ENCODE measurements around the gene XIRP2.

Gene XIRP2

DNA sequence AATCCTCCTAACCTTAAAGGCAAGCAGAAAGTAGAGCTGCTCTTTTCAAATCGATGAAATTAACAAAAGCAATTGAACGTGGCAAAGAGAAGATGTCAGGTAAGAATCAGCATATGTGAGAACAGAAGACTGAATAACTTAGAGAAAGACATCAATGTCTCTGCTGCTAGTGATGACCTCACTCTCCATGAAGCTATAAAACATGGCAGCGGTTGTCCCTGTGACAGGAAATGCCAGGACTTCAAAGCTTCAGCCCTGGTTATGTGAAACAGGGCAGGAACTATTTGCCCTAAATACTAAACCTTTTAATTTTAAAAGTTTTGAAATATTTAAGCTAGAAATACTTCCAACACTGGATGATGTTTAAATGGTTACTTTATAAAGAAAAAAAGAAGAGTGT, 383.7 kb downstream of the XIRP2 start:
- no CpG with 5 or more reads among the region's 3 CpGs for WGBS (ENCODE audit: insufficient coverage, insufficient read length)

DNA sequence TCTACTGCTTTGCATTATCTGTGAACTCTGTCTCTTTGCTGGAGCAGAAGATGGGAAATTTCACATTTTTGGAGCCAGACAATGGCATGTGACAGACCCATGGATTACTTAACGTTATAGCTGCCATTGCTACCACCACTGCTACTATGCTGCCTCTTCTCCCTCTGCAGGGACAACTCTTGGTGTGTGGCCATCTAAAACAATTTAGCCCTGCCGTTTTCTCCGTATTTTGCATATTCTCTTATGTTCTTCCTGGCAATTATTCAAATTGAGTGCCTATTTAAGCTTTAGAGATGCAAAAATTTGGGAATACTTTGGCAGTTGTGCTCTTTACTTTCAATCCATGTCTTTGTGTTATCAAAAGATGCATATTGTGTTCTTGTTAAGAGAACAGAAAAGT, 386.8 kb downstream of the XIRP2 start:
- DNase-seq (ENCODE audit: low read depth, low spot score): no peak
- no peak overlapping the region for H3K4me3 ChIP-seq (ENCODE audit: low read length)
- WGBS (ENCODE audit: insufficient coverage, insufficient read length): no CpG with 5 or more reads among the region's 3 CpGs
- H3K27me3 ChIP-seq (ENCODE audit: control insufficient read depth, insufficient read depth, low read length): no peaks in the 10 kb centered on the region
- H3K36me3 ChIP-seq (ENCODE audit: control insufficient read depth, insufficient read depth, low read length): no peaks in the 10 kb centered on the region
- H3K27ac ChIP-seq (ENCODE audit: low read length): no peak overlapping the region
- H3K9me3 ChIP-seq (ENCODE audit: control insufficient read depth, insufficient read depth, low read length): no peaks in the 10 kb centered on the region
- peaks cover 4% of the 10 kb centered on the region; the same call in 1 of the 2 replicates for H3K4me1 ChIP-seq (ENCODE audit: control insufficient read depth, insufficient read depth, low read length)

More for the DNA sequence above, 383.7 kb downstream of the XIRP2 start:
- Histone ChIP-seq H3K4me3 (ENCODE audit: low read length) (no peak overlapping the region), H3K36me3 (ENCODE audit: control insufficient read depth, insufficient read depth, low read length) (no peaks in the 10 kb centered on the region), H3K4me1 (ENCODE audit: control insufficient read depth, insufficient read depth, low read length) (peaks cover 4% of the 10 kb centered on the region; the same call in 1 of the 2 replicates), H3K27me3 (ENCODE audit: control insufficient read depth, insufficient read depth, low read length) (no peaks in the 10 kb centered on the region), H3K27ac (ENCODE audit: low read length) (no peak overlapping the region), H3K9me3 (ENCODE audit: control insufficient read depth, insufficient read depth, low read length) (peaks cover 2% of the 10 kb centered on the region)
- DNase-seq (ENCODE audit: low read depth, low spot score): no peak

DNA sequence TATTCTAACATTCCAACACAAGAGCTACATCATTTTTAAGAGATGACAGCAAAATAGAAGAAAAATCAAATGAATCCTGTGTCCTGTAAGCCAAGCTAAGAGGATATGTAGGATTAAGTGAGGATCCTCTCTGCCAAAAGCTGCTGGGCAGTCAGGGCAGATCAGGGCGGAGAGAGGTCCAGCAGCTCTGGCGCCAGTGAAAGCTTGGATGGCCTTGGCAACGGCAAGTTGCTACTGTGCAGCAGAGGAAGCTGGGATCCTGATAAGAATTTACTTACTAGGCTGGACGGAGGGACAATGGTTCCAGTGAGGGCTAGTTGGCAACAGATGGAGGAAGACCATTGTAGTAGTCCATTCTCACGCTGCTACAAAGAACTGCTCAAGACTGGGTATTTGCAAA, 391.5 kb downstream of the XIRP2 start:
- Histone ChIP-seq H3K4me3 (ENCODE audit: low read length) (no peak overlapping the region), H3K4me1 (ENCODE audit: control insufficient read depth, insufficient read depth, low read length) (no peaks in the 10 kb centered on the region; the same call in 1 of the 2 replicates), H3K27me3 (ENCODE audit: control insufficient read depth, insufficient read depth, low read length) (no peaks in the 10 kb centered on the region), H3K27ac (ENCODE audit: low read length) (no peak overlapping the region), H3K36me3 (ENCODE audit: control insufficient read depth, insufficient read depth, low read length) (no peaks in the 10 kb centered on the region; the same call in 1 of the 2 replicates), H3K9me3 (ENCODE audit: control insufficient read depth, insufficient read depth, low read length) (no peaks in the 10 kb centered on the region)
- WGBS (ENCODE audit: insufficient coverage, insufficient read length): no CpG with 5 or more reads among the region's 5 CpGs
- DNase-seq (ENCODE audit: low read depth, low spot score): no peak

DNA sequence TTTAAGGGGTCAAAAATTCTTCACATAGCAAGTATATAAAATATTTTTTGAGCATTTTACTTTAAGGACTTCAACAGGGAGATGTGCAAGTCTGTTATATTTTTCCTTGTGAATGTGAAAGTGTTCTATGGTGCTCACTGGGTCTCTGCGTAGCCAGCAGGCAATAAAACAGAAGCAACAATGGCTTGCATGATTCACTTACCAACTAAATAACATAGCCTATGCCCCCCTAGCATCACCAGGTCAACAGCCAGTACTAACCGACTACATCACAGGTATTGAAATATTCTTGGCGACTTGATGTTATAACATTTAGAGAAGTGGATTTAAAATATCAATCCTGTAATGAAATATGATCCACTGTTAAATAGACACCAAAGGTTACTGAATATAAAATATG, 398.9 kb downstream of the XIRP2 start:
- DNase-seq (ENCODE audit: low read depth, low spot score): no peak
- H3K4me1 ChIP-seq (ENCODE audit: control insufficient read depth, insufficient read depth, low read length): 0 out of 2 replicates have a peak, but pooled peaks cover 1% of the 10 kb centered on the region
- H3K36me3 ChIP-seq (ENCODE audit: control insufficient read depth, insufficient read depth, low read length): no peaks in the 10 kb centered on the region; the same call in 1 of the 2 replicates
- H3K27ac ChIP-seq (ENCODE audit: low read length): no peak overlapping the region
- no CpG with 5 or more reads among the region's 3 CpGs for whole genome bisulfite sequencing (ENCODE audit: insufficient coverage, insufficient read length)
- no peaks in the 10 kb centered on the region for H3K9me3 ChIP-seq (ENCODE audit: control insufficient read depth, insufficient read depth, low read length)
- H3K4me3 ChIP-seq (ENCODE audit: low read length): no peak overlapping the region
- no peaks in the 10 kb centered on the region for H3K27me3 ChIP-seq (ENCODE audit: control insufficient read depth, insufficient read depth, low read length)

DNA sequence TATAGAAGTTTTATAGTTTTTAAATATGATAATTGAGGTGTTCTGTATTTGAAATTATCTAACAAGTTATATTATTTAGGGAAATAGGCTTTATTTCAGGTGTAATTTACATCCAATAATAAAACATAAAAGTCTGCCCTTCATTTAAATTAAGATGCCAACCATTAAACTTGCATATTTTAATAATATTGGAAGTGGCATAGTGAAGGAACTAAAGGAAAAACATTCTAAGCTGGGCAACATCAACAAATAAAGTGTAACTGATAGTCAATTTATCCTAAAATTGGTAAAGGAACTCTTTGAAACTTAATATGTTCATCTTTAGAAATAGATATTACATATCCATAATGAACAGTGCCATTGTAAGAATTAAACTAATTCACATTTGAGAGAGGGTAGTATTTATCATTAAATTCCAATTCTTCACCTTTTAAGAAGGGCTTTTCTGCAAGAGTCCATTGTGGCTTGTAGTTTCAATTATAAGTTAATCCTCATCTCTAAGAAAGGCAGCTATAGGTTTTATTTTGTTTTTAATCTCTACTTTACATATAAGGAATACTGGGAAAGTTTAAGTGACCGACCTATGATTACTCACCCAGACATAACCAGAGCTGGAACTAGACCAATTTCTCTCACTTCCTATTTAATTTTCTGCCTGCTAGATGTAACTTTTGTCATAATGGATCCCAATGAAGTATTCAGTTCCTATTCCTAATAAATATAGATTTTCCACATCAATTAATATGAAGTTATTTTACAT, 401.6 kb downstream of the XIRP2 start:
- DNase-seq (ENCODE audit: low read depth, low spot score): no peak
- Histone ChIP-seq H3K4me3 (ENCODE audit: low read length) (no peak overlapping the region), H3K27ac (ENCODE audit: low read length) (no peak overlapping the region), H3K27me3 (ENCODE audit: control insufficient read depth, insufficient read depth, low read length) (no peaks in the 10 kb centered on the region), H3K4me1 (ENCODE audit: control insufficient read depth, insufficient read depth, low read length) (0 out of 2 replicates have a peak, but pooled peaks cover 1% of the 10 kb centered on the region), H3K36me3 (ENCODE audit: control insufficient read depth, insufficient read depth, low read length) (no peaks in the 10 kb centered on the region), H3K9me3 (ENCODE audit: control insufficient read depth, insufficient read depth, low read length) (no peaks in the 10 kb centered on the region)
- no CpG with 5 or more reads among the region's 1 CpG for WGBS (ENCODE audit: insufficient coverage, insufficient read length)

DNA sequence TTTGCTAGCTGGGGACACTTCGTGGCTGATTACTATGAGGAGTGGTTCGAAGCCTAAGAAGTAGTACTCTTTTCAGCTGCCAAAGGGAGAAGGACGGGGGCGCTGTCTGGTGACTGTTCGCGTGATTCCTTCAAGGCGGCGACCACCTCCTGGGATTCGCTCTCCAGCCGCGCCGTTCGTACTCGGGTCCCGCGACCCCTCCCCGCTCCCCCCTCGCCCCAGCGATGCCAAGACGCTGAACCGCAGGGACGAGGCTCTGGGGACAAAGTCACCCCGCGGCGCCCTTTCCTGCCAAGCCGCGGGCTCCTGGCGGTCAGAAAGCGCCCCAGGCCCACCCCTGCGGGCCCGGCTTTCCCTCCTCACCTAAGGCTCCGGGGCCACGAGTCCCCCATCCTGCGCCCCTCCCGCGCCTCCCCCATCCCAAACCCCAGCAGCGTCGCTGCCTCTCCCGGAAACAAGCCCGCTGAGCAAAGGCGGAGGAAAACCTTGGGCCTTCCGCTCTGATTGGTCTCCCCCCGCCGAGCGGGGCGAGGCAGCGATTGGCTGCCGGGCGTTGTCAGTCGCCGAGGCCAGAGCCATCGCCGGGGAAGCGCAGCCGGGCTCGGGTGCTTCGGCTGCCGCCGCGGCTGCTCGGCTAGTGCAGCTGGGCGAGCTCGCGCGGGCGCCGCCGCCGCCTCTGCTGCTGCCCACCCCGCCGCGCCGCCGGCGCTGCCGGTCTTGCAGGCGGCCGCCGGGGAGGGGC, 404.3 kb downstream of the XIRP2 start, which contains the start of gene B3GALT1:
TSS of gene B3GALT1 (plus strand) at position 572 of the 742 bp plus-strand sequence.
- Histone ChIP-seq H3K27me3 (ENCODE audit: control insufficient read depth, insufficient read depth, low read length) (no peaks in the 10 kb centered on the region), H3K4me1 (ENCODE audit: control insufficient read depth, insufficient read depth, low read length) (no peaks in the 10 kb centered on the region), H3K4me3 (ENCODE audit: low read length) (peak within 1 kb of the TSS; percentile 79), H3K27ac (ENCODE audit: low read length) (no peak within 1 kb of the TSS), H3K9me3 (ENCODE audit: control insufficient read depth, insufficient read depth, low read length) (no peaks in the 10 kb centered on the region), H3K36me3 (ENCODE audit: control insufficient read depth, insufficient read depth, low read length) (no peaks in the 10 kb centered on the region)
- peak; percentile 91 for DNase-seq (ENCODE audit: low read depth, low spot score)
- WGBS (ENCODE audit: insufficient coverage, insufficient read length): no CpG with 5 or more reads among the region's 79 CpGs

DNA sequence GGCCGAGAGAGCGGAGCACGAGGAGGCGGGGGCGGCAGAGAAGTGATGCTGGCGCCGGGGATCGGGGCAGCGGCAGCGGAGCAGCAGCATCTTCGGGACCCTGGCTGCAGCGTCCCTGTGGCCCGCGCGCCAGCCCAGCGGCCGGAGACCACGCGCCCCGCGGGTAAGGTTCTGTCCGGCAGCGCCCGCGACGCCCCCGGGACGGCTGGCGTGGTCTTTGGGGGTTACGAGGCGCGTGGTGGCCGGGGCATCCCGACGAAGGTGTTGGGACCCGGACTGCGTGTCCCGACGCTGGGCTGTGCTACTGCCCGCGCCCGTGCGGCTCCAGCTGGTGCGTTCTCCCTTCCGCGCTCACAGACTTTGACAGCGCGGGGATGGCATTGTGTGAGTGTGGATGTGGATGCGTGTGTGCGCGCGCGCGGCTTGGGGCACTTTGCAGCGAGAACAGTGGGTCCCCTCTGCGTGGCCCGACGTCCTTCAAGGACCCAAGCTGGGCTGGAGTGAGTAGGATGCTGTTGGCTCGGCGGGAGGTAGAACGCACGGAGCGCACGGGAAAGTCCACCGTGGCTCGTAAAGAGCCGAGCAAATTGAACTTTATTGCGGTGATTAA, 405.0 kb downstream of the XIRP2 start:
- Histone ChIP-seq H3K36me3 (ENCODE audit: control insufficient read depth, insufficient read depth, low read length) (no peaks in the 10 kb centered on the region), H3K27ac (ENCODE audit: low read length) (no peak overlapping the region), H3K4me3 (ENCODE audit: low read length) (peak overlapping the region; percentile 79), H3K4me1 (ENCODE audit: control insufficient read depth, insufficient read depth, low read length) (no peaks in the 10 kb centered on the region), H3K27me3 (ENCODE audit: control insufficient read depth, insufficient read depth, low read length) (no peaks in the 10 kb centered on the region), H3K9me3 (ENCODE audit: control insufficient read depth, insufficient read depth, low read length) (no peaks in the 10 kb centered on the region)
- DNase-seq (ENCODE audit: low read depth, low spot score): no peak
- no CpG with 5 or more reads among the region's 68 CpGs for WGBS (ENCODE audit: insufficient coverage, insufficient read length)

DNA sequence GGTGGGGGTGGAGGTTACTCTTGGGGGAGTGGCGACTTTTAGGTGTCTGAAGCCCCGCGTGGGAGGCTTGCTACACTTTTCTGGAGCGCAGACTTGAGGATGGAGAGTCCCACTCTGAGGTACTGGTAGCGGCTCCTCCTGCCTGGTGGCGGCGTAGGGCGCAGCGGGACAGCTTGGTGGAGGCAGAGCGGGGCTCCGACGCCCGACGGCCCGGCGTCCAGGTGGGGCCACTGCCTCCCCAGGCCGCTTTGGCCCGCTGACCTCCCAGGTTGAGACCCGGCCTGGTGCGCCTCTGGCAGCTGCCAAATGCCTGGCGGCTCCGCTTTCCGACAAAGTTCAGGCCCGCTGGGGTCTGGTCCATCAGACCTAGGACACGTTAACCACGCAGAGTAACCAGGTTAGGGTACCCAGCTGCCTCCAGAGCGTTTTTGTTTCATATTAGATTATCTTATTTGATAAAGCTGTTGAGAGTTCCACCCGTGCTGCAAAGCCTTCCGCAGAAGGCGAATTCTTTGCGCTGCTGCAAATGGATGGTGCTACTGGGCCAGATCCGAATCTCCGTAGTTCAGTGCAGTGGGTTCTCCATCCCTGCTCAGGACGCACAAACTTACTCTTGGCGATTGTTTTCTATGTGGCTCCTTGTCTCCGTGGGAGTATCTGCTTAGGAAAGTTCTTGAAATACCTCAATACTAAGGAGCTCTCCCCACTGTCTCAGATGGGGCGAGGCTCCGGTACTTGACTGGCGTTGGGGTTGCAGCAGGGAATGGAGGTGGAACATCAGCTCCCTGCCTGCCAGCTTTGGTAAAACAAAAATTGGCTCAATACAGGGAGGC, 405.9 kb downstream of the XIRP2 start:
- no peak for DNase-seq (ENCODE audit: low read depth, low spot score)
- H3K4me3 ChIP-seq (ENCODE audit: low read length): peak overlapping the region; percentile 79
- H3K4me1 ChIP-seq (ENCODE audit: control insufficient read depth, insufficient read depth, low read length): no peaks in the 10 kb centered on the region
- no peaks in the 10 kb centered on the region for H3K36me3 ChIP-seq (ENCODE audit: control insufficient read depth, insufficient read depth, low read length)
- WGBS (ENCODE audit: insufficient coverage, insufficient read length): no CpG with 5 or more reads among the region's 39 CpGs
- H3K27me3 ChIP-seq (ENCODE audit: control insufficient read depth, insufficient read depth, low read length): no peaks in the 10 kb centered on the region
- no peaks in the 10 kb centered on the region for H3K9me3 ChIP-seq (ENCODE audit: control insufficient read depth, insufficient read depth, low read length)
- H3K27ac ChIP-seq (ENCODE audit: low read length): no peak overlapping the region

DNA sequence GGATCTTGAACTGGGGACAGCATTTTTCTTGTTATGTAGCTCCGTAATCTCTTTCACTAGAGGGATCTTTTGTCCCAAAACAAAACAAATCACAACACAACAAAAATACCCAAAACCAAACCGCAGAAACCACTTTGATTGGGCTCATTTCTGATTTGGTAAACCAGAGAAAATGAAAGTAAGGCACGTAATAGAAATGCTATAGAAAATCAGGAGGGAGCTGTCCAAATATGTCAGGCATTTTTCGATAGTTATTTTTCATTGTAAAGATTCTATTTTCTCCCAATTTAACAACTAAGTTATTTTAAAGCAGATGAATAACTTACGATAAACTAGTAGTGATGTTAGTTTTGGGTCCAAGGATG, 406.5 kb downstream of the XIRP2 start:
- no peaks in the 10 kb centered on the region for H3K4me1 ChIP-seq (ENCODE audit: control insufficient read depth, insufficient read depth, low read length)
- H3K9me3 ChIP-seq (ENCODE audit: control insufficient read depth, insufficient read depth, low read length): no peaks in the 10 kb centered on the region
- no peak for DNase-seq (ENCODE audit: low read depth, low spot score)
- H3K4me3 ChIP-seq (ENCODE audit: low read length): peak overlapping the region; percentile 79; the same call in 1 of the 2 replicates
- H3K27me3 ChIP-seq (ENCODE audit: control insufficient read depth, insufficient read depth, low read length): no peaks in the 10 kb centered on the region
- no peaks in the 10 kb centered on the region for H3K36me3 ChIP-seq (ENCODE audit: control insufficient read depth, insufficient read depth, low read length)
- H3K27ac ChIP-seq (ENCODE audit: low read length): no peak overlapping the region
- no CpG with 5 or more reads among the region's 5 CpGs for WGBS (ENCODE audit: insufficient coverage, insufficient read length)

DNA sequence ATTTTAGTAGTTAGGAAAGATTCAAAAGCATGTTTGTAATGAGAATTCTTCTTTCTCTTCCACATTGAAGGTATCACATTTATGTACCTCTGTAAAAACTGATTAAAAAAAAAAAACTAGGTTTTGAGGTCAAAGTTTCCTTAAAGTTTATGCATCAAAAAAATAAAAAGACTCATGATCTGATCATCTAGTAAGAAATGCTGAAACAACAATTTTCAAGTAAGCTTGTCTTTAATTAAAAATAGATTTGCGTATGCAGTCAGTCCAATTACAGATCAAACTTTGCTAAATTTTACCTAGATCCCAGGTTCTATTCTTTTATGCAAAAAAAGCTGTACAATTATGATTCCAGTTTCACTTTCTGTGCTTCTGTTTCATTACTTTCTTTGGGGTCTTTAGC, 409.0 kb downstream of the XIRP2 start:
- Histone ChIP-seq H3K27ac (ENCODE audit: low read length) (no peak overlapping the region), H3K27me3 (ENCODE audit: control insufficient read depth, insufficient read depth, low read length) (no peaks in the 10 kb centered on the region), H3K4me3 (ENCODE audit: low read length) (no peak overlapping the region), H3K9me3 (ENCODE audit: control insufficient read depth, insufficient read depth, low read length) (no peaks in the 10 kb centered on the region), H3K4me1 (ENCODE audit: control insufficient read depth, insufficient read depth, low read length) (no peaks in the 10 kb centered on the region), H3K36me3 (ENCODE audit: control insufficient read depth, insufficient read depth, low read length) (no peaks in the 10 kb centered on the region)
- no peak for DNase-seq (ENCODE audit: low read depth, low spot score)
- no CpG with 5 or more reads among the region's 1 CpG for WGBS (ENCODE audit: insufficient coverage, insufficient read length)
